ENCODE measurements around the gene MGLL. TPM values are rescaled to one million over a fixed set of nuclear protein-coding genes. Genes with fewer than 3 reads are reported as not detected.

The MGLL gene
- total and polyA plus RNA-seq, 10 donors = 11.0 to 134 (median 80.7) TPM

GRCh38 chr3:127791221-127791913 is 30.9 kb downstream of the MGLL start:
- no peak overlapping the region for H3K4me3 ChIP-seq
- intact Hi-C loops (cut with DNase I; ENCODE audit: low total_unique reads) = no loop called here
- H3K4me1 ChIP-seq = peaks cover 3 to 43% (median 25%) of the 10 kb centered on the region in 6 donors
- TF ChIP-seq POLR2AphosphoS5 (IDR thresholded peaks at IDR 0.05) = no peak
- TF ChIP-seq POLR2A (IDR thresholded peaks at IDR 0.05) = no peak
- TF ChIP-seq, protein P1, sequence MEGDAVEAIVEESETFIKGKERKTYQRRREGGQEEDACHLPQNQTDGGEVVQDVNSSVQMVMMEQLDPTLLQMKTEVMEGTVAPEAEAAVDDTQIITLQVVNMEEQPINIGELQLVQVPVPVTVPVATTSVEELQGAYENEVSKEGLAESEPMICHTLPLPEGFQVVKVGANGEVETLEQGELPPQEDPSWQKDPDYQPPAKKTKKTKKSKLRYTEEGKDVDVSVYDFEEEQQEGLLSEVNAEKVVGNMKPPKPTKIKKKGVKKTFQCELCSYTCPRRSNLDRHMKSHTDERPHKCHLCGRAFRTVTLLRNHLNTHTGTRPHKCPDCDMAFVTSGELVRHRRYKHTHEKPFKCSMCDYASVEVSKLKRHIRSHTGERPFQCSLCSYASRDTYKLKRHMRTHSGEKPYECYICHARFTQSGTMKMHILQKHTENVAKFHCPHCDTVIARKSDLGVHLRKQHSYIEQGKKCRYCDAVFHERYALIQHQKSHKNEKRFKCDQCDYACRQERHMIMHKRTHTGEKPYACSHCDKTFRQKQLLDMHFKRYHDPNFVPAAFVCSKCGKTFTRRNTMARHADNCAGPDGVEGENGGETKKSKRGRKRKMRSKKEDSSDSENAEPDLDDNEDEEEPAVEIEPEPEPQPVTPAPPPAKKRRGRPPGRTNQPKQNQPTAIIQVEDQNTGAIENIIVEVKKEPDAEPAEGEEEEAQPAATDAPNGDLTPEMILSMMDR (IDR thresholded peaks at IDR 0.05 in 8 of 11, conservative IDR thresholded peaks at IDR 0.05 in 3 of 11) = peak in 1 of 11 experiments; percentile 14
- H3K9me3 ChIP-seq = peaks cover 0 to 5% (median 0%) of the 10 kb centered on the region in 8 donors
- no peaks in the 10 kb centered on the region for H3K36me3 ChIP-seq
- 54 to 60% (median 57%) methylated on average over 9 of the region's 9 CpGs for WGBS, 5 donors
- no peaks in the 10 kb centered on the region for H3K27me3 ChIP-seq (replicated peaks in 1 of 7)
- peak overlapping the region in 7 of 8 donors; percentile 33 to 71 (median 51) for H3K27ac ChIP-seq
- peak; percentile 63 for DNase-seq

- intact Hi-C loops (cut with DNase I; ENCODE audit: low total_unique reads) = no loop called here
- H3K27ac ChIP-seq = peak overlapping the region; percentile 33 to 71 (median 51)
- WGBS, 5 donors = 42 to 82% (median 58%) methylated on average over 2 to 7 of the region's 7 CpGs
Measured at GRCh38 chr3:127790882-127791183, 31.5 kb downstream of the MGLL start.

GRCh38 chr3:127789990-127790881 is 32.1 kb downstream of the MGLL start:
- no peaks in the 10 kb centered on the region for H3K27me3 ChIP-seq (replicated peaks in 1 of 7)
- intact Hi-C loops (cut with DNase I; ENCODE audit: low total_unique reads) = no loop called here
- WGBS, 5 donors = 84 to 92% (median 89%) methylated on average over 19 of the region's 19 CpGs
- no peaks in the 10 kb centered on the region for H3K36me3 ChIP-seq
- peak; percentile 24 for DNase-seq
- H3K4me1 ChIP-seq = peaks cover 7 to 55% (median 36%) of the 10 kb centered on the region in 6 donors
- peak overlapping the region; percentile 33 to 71 (median 51) for H3K27ac ChIP-seq
- H3K4me3 ChIP-seq = no peak overlapping the region
- TF ChIP-seq POLR2AphosphoS5 (IDR thresholded peaks at IDR 0.05) = no peak
- TF ChIP-seq POLR2A (IDR thresholded peaks at IDR 0.05) = no peak
- TF ChIP-seq, protein P1 (IDR thresholded peaks at IDR 0.05 in 8 of 11, conservative IDR thresholded peaks at IDR 0.05 in 3 of 11) = no peak
- H3K9me3 ChIP-seq = peaks cover 0 to 5% (median 0%) of the 10 kb centered on the region in 8 donors

More at GRCh38 chr3:127790882-127791183, 31.5 kb downstream of the MGLL start:
- TF ChIP-seq POLR2A (IDR thresholded peaks at IDR 0.05) = no peak
- TF ChIP-seq, protein P1 (IDR thresholded peaks at IDR 0.05 in 8 of 11, conservative IDR thresholded peaks at IDR 0.05 in 3 of 11) = no peak
- no peak for TF ChIP-seq POLR2AphosphoS5 (IDR thresholded peaks at IDR 0.05)
- H3K4me1 ChIP-seq = peaks cover 7 to 49% (median 30%) of the 10 kb centered on the region in 6 donors
- H3K27me3 ChIP-seq (replicated peaks in 1 of 7) = no peaks in the 10 kb centered on the region
- H3K36me3 ChIP-seq = no peaks in the 10 kb centered on the region
- peaks cover 0 to 5% (median 0%) of the 10 kb centered on the region in 8 donors for H3K9me3 ChIP-seq
- peak; percentile 64 for DNase-seq
- no peak overlapping the region for H3K4me3 ChIP-seq

DNA sequence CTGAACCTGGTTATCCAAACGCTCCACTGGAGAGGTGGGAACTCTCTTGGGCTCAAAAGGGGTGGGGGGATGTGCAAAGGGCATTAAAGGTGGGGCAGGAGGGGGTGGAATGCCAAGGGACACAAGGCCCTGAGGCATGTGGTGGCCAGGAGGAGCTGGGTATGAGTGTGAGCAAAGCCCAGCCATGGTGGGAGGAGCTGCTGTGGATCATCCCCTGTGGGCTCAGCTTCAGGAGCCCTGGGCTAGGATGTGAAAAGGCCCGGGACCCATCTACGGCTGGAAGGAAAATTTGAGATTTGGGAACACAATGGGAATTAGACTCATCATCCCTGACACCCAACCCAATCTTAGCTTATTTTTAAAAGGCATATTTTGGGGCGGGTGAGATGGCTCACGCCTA is 33.3 kb downstream of the MGLL start:
- Histone ChIP-seq H3K9me3 (no peaks in the 10 kb centered on the region), H3K4me3 (no peak overlapping the region), H3K4me1 (peaks cover 7 to 63% (median 40%) of the 10 kb centered on the region in 6 donors), H3K36me3 (no peaks in the 10 kb centered on the region), H3K27ac (peak overlapping the region in 1 of 8 donors; percentile 18), H3K27me3 (replicated peaks in 1 of 7) (no peaks in the 10 kb centered on the region)
- TF ChIP-seq POLR2AphosphoS5 (IDR thresholded peaks at IDR 0.05) = no peak
- DNase-seq = peak; percentile 33
- WGBS, 5 donors = 78 to 98% (median 92%) methylated on average over 5 of the region's 5 CpGs
- intact Hi-C loops (cut with DNase I; ENCODE audit: low total_unique reads) = no loop called here
